HL-60 (cell line): ENCODE results near the gene PRRX2.

Experiments used
- CTCF ChIP-seq: IDR thresholded peaks from one replicate; pipeline ENCODE4 v1.5.1; 2011; ENCODE audit warnings: low read length, control low read depth, inconsistent platforms; ENCODE audit not compliant: insufficient read depth
- GABPA ChIP-seq: IDR thresholded peaks from 2 replicates; pipeline ENCODE4 v1.6.1; 2012; ENCODE audit warnings: low read depth
- POLR2AphosphoS5 ChIP-seq: IDR thresholded peaks from 2 replicates; pipeline ENCODE4 v1.6.1; 2012; ENCODE audit warnings: low read depth
- REST ChIP-seq: IDR thresholded peaks from 2 replicates; pipeline ENCODE4 v1.6.1; 2012; ENCODE audit warnings: low read depth; ENCODE audit not compliant: insufficient replicate concordance

GRCh38 chr9:129751841-129752801 lies 86.7 kb downstream of the PRRX2 start:
- TF ChIP-seq CTCF = no peak
- no peak for TF ChIP-seq POLR2AphosphoS5
- TF ChIP-seq REST = no peak
- no peak for TF ChIP-seq GABPA
